Stimulated activated CD8-positive, alpha-beta memory T cell treated with anti-CD3 and anti-CD28 coated beads, Interleukin-2, amount 100 ng/mL, for 48 hours (primary cell): Measurements from ENCODE around the gene SCG2.

Source experiments
- DNase-seq, 2 donors: peaks; one replicate each; pipeline ENCODE4 v3.0.0-alpha.2; 2020; ENCODE audit warnings: low read depth in 2 of 2

Gene SCG2

DNA sequence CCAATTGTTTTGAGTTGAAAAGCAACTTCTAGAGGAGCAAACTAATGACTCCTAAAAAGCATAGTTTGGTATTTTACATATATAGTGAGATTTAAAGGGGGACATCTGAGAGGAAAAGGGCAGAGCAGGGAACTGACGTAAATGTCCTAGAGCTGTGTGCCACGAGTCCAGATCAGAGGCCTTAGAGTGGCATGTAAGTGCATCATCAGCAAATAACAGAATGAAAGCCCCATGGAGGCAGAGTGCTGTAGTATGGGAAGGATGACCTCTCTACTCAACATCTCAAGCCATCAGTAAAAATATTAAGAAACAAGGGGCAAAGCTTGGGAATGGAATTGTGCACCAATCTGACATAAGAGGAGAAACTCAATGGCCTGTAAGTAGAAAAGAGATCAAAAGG, 31.4 kb downstream of the SCG2 start:
- DNase-seq, result no peak

DNA sequence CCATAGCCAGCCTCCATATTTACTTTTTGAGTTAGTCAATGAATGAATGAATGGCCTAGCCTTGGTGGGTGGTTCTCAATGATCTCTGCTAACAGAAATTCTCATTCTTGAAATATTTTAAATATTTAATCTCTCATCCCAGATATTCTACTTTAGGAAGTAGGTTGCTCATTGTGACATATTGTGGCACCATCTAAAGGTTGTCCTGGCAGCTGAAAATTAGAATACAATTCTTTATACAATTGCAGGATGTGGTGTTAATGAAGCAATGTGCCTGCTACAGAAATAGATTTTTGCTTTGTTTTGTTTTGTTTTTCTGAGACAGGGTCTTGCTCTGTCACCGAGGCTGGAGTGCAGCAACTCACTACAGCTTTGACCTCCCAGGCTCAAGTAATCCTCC, 35.8 kb downstream of the SCG2 start:
- DNase-seq, result no peak

DNA sequence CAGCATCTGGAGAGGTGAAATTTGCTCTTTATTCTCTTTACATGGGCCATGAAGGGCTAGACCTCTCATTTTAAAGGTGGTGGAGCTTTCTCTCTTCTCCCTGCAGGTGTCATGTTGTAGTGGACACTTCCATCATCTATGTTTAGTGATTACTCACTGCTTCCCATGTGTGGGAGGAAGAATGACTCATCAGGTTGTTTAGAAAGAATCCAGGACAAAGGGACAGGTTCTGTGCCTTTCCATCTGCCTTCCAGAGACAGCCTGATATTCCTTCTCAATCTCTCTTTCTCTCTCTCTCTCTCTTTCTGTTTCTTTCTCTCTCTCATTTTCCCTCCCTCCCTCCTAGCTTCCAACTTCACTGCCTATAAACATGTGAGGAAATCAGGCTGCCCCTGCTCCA, 38.7 kb downstream of the SCG2 start:
- DNase-seq, result no peak

DNA sequence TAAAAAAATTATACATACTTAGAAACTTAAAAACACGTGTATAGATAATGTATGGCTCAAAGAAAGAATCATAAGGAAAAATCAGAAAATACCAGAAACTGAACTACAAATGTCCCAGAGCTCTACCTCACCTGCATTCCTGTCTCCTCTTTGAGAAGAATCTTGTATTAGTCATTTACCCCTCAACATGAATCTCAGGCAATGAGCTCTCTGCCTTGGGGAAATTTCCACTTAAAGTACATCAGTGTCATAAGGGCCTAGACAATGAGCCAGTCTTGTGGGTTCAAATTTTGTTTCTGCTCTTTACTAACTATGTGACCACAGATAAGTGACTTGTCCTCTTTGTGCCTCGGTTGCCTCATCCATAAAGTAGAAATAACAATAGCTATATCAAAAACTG, 40.1 kb downstream of the SCG2 start:
- DNase-seq, result no peak

DNA sequence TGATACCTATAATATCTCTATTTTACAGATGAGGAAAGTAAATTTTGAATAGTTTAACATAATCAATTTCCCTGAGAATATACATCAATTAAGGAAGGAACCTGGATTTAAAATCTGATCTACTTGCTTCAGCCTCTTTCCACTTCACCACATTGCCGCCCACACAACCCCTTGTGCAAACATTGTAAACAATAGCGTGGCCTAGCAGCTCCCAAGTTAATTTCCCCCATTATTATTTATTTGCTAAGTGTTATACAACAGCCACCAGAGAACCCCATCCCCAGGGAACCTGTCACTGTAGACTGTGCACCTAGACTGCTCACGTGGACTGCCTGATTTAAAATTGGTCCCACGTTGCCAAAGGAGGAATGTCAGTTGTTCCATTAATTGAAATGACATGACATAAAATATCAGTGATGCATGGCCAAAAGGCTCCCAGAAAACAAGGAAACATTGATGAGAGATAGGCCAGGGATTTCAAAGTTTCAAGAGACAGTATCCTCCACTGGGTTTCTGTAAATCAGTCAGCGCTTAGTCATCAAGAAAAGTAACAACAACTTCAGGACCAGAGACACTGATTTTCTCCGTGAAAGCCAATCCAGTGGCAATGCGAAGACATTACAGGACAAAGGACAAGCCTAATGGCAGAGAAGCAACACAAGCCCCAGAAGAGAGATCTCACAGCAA, 41.3 kb downstream of the SCG2 start:
- no peak for DNase-seq

DNA sequence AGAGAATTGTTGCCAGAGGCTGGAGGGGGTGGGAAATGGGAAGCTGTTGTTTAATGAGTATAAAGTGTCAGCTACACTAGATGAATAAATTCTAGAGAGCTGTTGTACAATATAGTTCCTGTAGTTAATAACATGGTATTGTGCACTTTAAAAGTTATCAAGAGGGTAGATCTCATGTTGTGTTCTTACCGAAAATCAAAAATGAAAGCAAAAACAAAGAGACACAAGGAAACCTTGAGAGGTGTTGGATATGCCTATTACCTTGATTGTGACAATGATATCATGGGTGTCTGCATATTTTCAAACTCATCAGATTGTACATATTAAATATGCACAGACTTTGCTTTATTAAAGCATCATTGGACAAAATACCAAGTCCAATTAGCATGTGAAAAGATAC, 43.2 kb downstream of the SCG2 start:
- no peak for DNase-seq

DNA sequence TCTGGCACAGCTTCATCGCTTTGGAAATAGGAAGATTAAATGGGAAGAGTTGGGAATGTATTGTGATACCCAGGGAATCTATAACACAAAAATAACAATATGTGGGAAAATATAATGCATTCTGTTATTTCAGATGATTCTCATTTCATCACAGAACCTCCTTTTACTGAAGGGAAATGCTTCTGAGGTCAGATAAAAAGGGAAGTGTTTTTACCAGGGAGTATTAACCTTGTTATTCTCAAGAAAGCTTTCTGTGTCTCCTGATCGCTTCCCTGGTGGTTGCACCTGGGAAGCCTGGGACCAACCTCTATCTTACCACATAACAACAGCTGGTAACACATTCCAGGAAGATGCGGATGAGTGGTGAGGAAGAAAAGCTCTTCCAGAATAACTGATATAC, 47.2 kb downstream of the SCG2 start:
- DNase-seq, result no peak

DNA sequence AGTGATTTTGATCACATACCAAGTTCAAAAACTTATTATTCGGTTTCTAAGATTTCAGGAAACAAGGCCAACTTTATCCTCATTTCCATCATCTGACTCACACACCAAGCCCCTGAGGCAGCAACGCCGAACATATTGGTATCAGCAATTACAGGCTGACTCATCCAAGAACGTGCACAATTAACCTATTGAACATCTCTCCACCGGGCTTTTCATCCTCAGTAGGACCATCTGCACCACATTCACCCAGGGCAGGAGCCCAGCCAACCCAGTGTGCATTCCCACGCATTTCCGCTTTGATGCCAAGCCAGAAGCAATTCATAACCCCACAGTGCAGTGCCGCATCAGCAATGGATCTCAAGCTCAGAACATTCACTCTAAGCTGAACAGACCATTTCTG, 52.9 kb downstream of the SCG2 start:
- no peak for DNase-seq

DNA sequence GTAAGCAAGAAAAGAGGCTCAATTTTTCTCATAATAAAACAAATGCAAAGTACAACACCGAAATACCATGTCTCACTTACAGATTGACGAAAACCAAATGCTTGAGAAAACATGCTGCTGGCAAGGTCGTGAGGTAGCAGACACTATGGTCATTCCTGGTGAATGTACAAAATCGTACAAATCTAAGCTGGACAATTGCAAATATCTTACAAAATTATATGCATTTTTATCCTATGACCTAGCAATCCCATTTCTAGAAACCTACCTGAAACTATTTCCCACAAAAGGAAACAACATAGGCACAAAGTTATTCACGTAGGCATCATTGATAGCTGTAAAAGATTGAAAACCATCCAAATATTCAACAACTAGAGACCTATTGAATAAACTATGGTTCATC, 54.0 kb downstream of the SCG2 start:
- no peak for DNase-seq
